OCI-LY3 (cell line): ENCODE results near the gene MEAK7.

Experiments
- EZH2phosphoT487 ChIP-seq: fragments of 200-600 bp; shearing (Covaris generic); IDR thresholded peaks from 2 replicates; pipeline ENCODE4 v1.6.1; 2018; ENCODE audit warnings: antibody characterized with exemption, mixed run types, low read depth
- TF ChIP-seq, protein P1 (sequence below): fragments of 200-600, 300-600 bp; sonication (generic); IDR thresholded peaks from 2 replicates; pipeline ENCODE4 v1.5.1; 2014; ENCODE audit warnings: antibody characterized with exemption, low read length, low read depth

DNA sequence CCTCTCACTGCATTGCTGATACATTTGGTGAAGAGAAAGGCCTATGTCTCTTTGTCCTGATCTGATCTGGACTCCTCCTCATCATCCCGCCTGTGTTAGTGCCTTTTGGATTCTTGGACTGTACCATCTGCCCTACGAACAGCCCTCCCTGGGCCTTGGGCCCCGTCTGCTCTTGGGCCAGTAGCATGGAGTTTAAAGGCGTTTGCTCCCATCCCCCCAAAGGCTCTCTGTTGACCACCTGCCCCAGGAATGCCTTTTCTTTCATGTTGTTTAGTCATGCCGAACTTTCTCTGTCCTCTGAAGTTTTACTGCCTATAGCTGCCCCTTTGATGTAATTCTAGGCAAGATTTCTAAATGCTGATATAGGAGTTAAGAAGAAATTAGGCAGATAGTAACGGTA is 30.9 kb upstream of the MEAK7 start:
- TF ChIP-seq, protein P1, sequence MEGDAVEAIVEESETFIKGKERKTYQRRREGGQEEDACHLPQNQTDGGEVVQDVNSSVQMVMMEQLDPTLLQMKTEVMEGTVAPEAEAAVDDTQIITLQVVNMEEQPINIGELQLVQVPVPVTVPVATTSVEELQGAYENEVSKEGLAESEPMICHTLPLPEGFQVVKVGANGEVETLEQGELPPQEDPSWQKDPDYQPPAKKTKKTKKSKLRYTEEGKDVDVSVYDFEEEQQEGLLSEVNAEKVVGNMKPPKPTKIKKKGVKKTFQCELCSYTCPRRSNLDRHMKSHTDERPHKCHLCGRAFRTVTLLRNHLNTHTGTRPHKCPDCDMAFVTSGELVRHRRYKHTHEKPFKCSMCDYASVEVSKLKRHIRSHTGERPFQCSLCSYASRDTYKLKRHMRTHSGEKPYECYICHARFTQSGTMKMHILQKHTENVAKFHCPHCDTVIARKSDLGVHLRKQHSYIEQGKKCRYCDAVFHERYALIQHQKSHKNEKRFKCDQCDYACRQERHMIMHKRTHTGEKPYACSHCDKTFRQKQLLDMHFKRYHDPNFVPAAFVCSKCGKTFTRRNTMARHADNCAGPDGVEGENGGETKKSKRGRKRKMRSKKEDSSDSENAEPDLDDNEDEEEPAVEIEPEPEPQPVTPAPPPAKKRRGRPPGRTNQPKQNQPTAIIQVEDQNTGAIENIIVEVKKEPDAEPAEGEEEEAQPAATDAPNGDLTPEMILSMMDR, result no peak
- no peak for TF ChIP-seq EZH2phosphoT487
